Activated T-cell treated with anti-CD3 and anti-CD28 coated beads, Interleukin-2, amount 50 U/mL, for 24 hours (primary cell): Measurements from ENCODE around the gene QDPR.

ENCODE experiments used
- DNase-seq: peaks from one replicate; pipeline ENCODE4 v3.0.0-alpha.2; 2020
- H3K27ac Mint-ChIP-seq: 2 replicates; pipeline ENCODE4 v1.8.0; 2020; ENCODE audit warnings: mild to moderate bottlenecking, mixed read lengths
- H3K27me3 Mint-ChIP-seq: 2 replicates; pipeline ENCODE4 v1.8.0; 2020; ENCODE audit warnings: mixed read lengths
- H3K36me3 Mint-ChIP-seq: 2 replicates; pipeline ENCODE4 v1.8.0; 2020; ENCODE audit warnings: low read depth, mixed read lengths
- H3K4me1 Mint-ChIP-seq: 2 replicates; pipeline ENCODE4 v1.8.0; 2020; ENCODE audit warnings: low read depth, mixed read lengths
- H3K4me3 Mint-ChIP-seq: 2 replicates; pipeline ENCODE4 v1.8.0; 2020; ENCODE audit warnings: mild to moderate bottlenecking, moderate library complexity, mixed read lengths
- H3K9me3 Mint-ChIP-seq: 2 replicates; pipeline ENCODE4 v1.8.0; 2020; ENCODE audit warnings: mixed read lengths

The QDPR gene

DNA sequence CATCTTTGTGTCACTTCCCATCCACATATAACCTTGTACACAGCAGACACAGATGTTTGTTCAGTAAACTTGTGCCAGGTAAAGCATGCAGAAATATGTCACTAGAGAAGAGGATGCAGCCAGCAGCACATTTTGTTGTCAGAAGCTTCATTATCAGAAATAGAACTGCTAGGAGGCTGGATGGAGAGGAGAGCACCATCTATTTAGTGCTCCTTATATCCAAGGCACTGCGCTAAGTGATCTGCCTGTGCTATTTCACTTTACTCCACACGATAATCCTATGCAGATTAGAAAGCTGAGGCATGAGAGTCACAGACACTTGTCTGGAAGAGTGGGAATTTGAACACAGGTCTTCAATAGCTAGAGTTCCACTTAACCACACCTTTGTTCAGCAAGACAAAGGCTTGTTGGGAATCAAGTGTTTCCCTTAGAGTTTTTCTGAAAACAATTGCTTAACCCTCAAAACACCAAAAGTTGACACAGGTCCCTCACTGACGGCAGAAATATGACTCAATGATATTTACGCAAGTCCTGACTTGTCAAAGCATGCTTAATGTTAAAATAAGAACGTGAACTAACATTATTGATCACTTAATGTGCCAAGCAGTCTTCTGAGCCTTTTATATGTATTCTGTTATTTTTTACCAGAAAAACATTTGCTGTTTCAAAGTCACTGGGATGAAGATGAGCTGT lies 1.2 kb upstream of the QDPR start:
- Mint-ChIP-seq H3K36me3 (peaks cover 35% of the 10 kb centered on the region), H3K4me3 (peak overlapping the region; percentile 91)

DNA sequence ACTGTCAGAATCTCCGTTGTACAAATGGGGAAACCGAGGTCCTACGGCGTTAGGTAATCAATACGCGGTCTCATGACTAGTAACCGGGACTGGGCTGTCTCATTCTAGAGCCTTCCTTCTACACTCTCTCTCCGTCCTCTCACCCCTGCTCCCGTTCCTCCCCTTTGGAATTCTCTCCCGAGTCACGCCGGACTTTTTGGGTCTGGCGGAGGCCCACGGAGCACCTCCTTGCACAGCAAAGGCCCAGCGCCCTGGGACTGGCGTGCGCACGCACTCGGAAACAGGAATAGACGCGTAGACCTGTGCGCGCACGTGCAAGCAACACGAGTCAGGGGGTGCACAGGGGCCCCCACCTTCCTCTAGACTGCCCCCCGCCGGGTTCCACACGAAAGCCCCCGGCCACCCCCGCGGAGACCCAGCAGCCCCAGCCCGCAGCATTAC lies 361 bp downstream of the QDPR start:
- peaks cover 36% of the 10 kb centered on the region for H3K4me1 Mint-ChIP-seq
- no peaks in the 10 kb centered on the region for H3K9me3 Mint-ChIP-seq
- peak overlapping the region; percentile 90 for H3K27ac Mint-ChIP-seq
- peaks cover 49% of the 10 kb centered on the region for H3K36me3 Mint-ChIP-seq
- DNase-seq: peak; percentile 79
- H3K4me3 Mint-ChIP-seq: peak overlapping the region; percentile 91
- peaks cover under 1% of the 10 kb centered on the region for H3K27me3 Mint-ChIP-seq

More for the DNA sequence above, 1.2 kb upstream of the QDPR start:
- DNase-seq: no peak
- H3K27ac Mint-ChIP-seq: peak overlapping the region; percentile 88
- H3K4me1 Mint-ChIP-seq: peaks cover 29% of the 10 kb centered on the region
- no peaks in the 10 kb centered on the region for H3K9me3 Mint-ChIP-seq
- peaks cover 7% of the 10 kb centered on the region for H3K27me3 Mint-ChIP-seq

DNA sequence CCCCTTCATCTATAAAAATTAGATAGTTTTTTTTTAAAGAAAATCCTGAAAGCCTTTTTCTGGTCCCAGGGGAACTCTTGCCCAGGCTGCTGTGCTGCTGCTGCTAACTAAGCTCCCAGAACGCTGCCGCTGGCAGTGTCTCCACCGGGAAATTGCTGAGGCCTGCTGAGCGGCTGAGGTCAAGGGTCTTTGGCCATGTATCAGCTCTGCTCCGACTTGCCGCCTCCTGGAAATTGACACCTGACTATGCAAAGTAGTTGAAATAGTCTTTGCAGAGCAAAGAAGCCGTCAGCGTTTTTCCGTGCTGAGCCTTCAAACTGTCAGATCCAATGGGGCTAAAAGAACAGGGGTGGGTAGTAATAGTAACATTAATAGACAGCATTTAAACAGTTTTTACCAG lies 839 bp downstream of the QDPR start:
- H3K4me1 Mint-ChIP-seq: peaks cover 39% of the 10 kb centered on the region
- no peaks in the 10 kb centered on the region for H3K9me3 Mint-ChIP-seq
- peak overlapping the region; percentile 90 for H3K27ac Mint-ChIP-seq
- peak overlapping the region; percentile 91 for H3K4me3 Mint-ChIP-seq
- H3K27me3 Mint-ChIP-seq: no peaks in the 10 kb centered on the region
- DNase-seq: peak; percentile 32
- peaks cover 54% of the 10 kb centered on the region for H3K36me3 Mint-ChIP-seq

DNA sequence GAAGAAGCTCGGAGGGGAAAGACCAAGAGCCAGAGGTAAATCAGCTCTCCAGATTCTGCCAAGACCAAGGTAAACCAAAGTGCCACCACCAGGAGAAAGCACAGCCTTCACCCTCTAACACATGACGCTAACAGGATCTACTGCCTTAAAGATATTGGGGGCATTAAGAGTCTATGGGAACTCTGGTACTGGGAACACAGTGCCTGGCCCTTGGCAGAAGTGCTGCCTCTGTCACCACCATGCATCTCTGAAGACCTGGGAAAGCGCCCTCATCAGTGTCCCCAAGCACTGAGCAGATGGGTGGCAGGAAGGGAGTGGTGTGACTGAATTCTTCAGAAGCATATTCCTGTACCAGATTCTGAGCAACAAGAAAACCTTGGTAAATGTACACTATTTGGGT lies 1.3 kb downstream of the QDPR start:
- Mint-ChIP-seq H3K4me1 (peaks cover 42% of the 10 kb centered on the region), H3K27me3 (no peaks in the 10 kb centered on the region), H3K9me3 (no peaks in the 10 kb centered on the region), H3K27ac (peak overlapping the region; percentile 90), H3K36me3 (peaks cover 59% of the 10 kb centered on the region), H3K4me3 (peak overlapping the region; percentile 91)
- no peak for DNase-seq

DNA sequence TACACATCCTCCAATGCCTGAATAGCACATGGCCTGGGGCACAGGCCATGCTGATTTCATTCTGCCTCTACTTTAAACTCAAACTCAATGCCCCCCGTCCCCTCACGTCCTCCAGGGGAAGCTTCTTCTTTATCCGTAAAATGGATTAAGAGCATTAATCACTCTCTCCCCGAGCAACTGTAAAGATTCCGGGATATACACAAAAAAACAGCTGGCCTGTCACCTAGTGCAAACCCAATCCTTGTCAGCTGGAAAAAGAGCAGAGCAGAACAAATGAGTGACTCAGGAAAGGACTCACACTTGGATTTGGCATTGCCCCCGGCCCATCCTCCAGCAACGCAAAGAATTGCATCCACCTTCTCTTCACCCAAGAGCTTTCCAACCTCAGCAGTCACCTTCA lies 7.8 kb downstream of the QDPR start:
- no peak overlapping the region for H3K27ac Mint-ChIP-seq
- peaks cover 33% of the 10 kb centered on the region for H3K4me1 Mint-ChIP-seq
- no peaks in the 10 kb centered on the region for H3K27me3 Mint-ChIP-seq
- peaks cover 98% of the 10 kb centered on the region for H3K36me3 Mint-ChIP-seq
- no peak overlapping the region for H3K4me3 Mint-ChIP-seq
- DNase-seq: no peak
- H3K9me3 Mint-ChIP-seq: no peaks in the 10 kb centered on the region

DNA sequence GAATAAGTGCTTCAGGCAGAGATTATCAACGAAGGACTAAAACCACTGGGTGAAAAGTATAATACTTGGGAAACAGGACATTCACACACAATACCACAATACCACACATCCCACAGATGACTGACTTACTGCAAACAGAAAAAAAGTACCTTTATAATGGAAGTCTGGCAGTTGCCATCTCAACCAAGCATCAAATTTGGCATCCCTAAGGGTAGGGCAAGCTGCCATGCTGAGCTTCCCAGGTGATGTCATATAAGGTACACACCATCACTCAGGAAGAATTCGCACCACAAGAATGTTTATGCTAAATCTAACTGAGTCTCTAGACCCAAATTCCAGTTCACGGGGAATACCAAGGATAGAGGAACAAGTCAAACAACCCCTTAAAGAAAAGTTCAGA lies 9.1 kb downstream of the QDPR start:
- Mint-ChIP-seq H3K4me1 (peaks cover 36% of the 10 kb centered on the region), H3K4me3 (no peak overlapping the region), H3K27ac (peak overlapping the region; percentile 30), H3K27me3 (no peaks in the 10 kb centered on the region), H3K9me3 (no peaks in the 10 kb centered on the region), H3K36me3 (peaks cover 99% of the 10 kb centered on the region)
- DNase-seq: no peak

DNA sequence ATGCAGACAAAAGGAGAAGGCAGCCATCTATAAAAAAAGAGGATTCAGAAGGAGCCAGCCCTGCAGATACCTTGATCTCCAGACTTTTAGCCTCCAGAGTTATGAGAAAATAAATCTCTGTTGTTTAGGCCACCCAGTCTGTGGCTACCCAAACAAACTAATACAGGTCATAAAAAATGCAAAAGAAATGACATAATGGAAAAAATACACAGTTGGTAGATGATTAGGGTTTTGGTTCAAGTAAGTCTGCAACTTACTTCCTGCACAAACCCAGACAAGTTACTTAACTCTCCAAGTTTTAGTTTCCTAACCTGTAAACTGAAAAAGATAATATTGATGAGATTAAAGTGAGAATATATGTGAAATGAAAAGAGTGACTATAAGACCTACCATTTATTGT lies 11.3 kb downstream of the QDPR start:
- DNase-seq: no peak
- Mint-ChIP-seq H3K4me1 (peaks cover 23% of the 10 kb centered on the region), H3K36me3 (peaks cover 96% of the 10 kb centered on the region), H3K9me3 (no peaks in the 10 kb centered on the region), H3K27me3 (no peaks in the 10 kb centered on the region), H3K4me3 (no peak overlapping the region), H3K27ac (peak overlapping the region; percentile 67)

DNA sequence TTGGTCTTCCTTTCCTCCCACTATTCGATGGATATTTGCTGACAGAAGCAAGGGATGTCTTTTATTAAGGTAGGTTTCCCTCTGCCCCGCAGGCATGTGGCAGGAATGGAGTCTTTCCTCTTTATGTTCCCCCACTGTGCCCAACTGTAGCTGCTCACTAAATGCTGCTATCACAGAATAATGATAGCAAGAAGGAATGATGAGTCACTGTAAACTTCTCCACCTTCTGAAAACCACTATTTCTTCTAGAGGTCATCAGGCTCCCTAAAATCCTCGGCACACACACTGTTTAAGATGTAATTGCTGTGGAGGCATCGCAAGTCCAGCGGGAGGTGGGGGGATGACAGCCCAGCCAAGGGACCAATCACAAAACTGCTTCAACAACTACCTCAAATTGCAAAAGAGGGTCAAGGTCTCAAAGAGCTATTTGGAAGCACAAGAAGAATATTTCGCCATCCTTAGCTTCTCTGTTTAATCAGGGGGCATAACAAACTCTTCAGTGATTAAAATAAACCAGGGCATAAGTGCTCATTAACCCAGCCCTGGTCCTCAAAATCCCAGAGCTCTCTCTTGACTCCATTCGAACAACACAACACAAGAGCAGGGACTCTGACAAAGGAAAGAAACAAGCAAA lies 13.9 kb downstream of the QDPR start:
- H3K36me3 Mint-ChIP-seq: peaks cover 96% of the 10 kb centered on the region

DNA sequence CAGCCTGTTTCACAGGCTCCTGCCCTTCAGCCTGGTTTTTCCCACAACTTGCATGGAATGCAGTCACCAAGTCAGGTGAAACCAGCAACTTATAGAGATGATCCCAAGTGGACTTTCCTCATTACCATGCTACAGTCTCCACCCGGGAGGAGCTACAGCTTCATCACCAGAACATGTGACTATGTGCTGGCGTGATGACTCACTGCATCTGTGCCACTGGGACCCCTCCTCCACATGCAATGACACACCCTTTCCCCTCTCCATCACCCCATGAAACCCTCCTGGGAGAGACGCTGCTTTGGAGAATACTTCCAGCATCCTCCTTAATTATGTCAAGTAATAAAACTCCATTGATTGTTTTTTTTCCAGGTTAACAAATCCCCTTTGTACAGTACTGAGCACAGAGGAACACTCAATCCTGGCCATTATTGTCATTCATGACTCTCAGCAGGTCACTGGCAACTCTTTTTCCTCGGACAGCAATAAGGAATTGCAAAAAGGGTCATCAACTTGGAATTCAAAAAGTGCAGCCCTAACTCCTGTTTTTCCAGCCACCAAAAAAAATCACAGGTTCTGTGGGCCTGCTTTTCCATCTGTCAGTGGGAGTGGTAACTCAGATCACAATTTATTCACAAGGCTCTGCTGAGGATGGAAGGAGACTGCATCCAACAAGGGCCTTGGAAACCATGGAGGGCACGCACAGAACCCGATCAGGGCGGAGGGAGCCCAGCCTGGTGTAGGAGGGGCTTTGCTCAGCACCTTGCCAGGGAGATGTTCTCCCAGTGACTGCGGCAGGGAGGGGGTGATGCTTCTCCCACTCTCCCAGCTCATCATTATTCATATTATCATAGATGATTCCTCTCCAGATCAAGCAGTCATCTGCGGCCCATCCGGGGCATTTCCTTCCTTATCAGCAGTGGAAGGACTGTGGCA lies 17.4 kb downstream of the QDPR start:
- Mint-ChIP-seq H3K4me1 (peaks cover 21% of the 10 kb centered on the region), H3K27ac (peak overlapping the region; percentile 72), H3K4me3 (no peak overlapping the region), H3K36me3 (peaks cover 96% of the 10 kb centered on the region), H3K9me3 (no peaks in the 10 kb centered on the region), H3K27me3 (no peaks in the 10 kb centered on the region)
- DNase-seq: no peak

More for the DNA sequence above, 13.9 kb downstream of the QDPR start:
- peak overlapping the region; percentile 8 for H3K27ac Mint-ChIP-seq
- H3K4me3 Mint-ChIP-seq: no peak overlapping the region
- no peaks in the 10 kb centered on the region for H3K27me3 Mint-ChIP-seq
- H3K4me1 Mint-ChIP-seq: peaks cover 33% of the 10 kb centered on the region
- no peak for DNase-seq
- no peaks in the 10 kb centered on the region for H3K9me3 Mint-ChIP-seq

DNA sequence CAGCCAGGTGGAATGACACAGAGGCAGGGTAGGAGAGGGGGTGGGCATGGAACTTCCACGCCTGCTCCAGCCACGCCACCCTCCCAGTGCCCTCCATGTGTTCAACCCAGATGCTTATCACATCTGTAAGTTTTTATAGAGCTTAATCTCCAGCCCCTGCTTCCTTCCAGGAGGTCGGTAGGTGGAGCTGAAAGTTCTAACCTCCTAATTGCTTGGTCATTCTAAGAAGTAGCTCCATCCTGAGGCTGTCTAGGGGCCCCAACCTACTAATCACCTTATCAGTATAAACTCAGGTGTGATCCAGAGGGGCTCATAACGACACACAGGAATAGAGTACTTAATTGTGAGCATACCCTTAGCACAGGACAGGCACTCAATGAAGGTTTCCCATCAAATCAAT lies 18.3 kb downstream of the QDPR start:
- H3K36me3 Mint-ChIP-seq: peaks cover 96% of the 10 kb centered on the region
- H3K27me3 Mint-ChIP-seq: no peaks in the 10 kb centered on the region
- H3K4me1 Mint-ChIP-seq: peaks cover 18% of the 10 kb centered on the region
- H3K4me3 Mint-ChIP-seq: no peak overlapping the region
- H3K27ac Mint-ChIP-seq: peak overlapping the region; percentile 37
- no peak for DNase-seq
- no peaks in the 10 kb centered on the region for H3K9me3 Mint-ChIP-seq

DNA sequence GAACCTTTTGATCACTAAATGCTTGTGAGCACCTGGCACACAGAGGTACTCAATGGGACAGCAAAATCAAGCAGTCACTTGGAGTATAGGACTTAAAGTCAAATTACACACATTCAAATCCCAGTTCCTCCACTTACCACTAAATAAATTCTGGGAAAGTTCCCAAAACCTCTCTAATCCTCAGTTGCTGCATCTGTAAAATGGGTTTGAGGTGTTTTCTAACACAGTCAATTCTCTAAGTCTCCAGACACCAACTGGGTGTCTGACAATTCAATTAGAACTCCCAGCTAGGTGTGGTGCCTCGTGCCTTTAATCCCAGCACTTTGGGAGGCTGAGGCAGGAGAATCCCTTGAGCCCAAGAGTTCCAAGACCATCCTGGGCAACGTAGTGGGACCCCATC lies 19.0 kb downstream of the QDPR start:
- Mint-ChIP-seq H3K4me1 (peaks cover 15% of the 10 kb centered on the region), H3K27ac (no peak overlapping the region), H3K4me3 (no peak overlapping the region), H3K36me3 (peaks cover 96% of the 10 kb centered on the region), H3K27me3 (no peaks in the 10 kb centered on the region), H3K9me3 (no peaks in the 10 kb centered on the region)
- DNase-seq: no peak

DNA sequence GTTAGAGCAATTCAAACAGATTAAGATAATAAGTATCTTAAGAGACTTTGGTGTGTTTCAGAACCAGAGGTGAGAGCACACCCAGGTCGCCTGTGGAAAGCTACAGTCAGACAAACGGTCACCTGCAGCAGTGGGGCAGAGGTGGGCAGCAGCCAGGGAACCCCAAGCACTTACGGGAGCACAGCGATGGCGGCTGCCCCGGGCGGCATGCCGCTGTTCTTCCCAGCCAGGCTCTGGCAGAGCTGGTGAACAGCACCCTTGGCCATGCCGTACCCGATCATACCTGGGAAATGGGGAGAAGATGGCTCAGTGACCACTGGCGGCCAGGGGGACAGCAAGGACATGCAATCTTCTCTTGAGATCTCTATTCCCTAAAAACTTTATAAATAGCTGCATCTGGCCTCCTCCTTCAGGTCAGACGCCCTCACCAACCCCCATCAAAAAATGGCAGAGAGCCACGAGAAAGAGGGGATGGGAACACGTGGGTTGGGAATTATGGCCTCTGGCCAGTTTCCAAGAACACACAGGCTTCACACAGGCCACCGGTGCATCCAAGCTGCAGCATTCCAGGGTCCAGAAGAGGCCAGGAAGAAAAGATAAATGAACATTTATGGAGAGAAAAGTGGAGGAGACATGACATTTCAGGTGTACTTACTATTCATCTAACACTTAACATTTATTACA lies 19.7 kb downstream of the QDPR start:
- no peak for DNase-seq
- no peaks in the 10 kb centered on the region for H3K9me3 Mint-ChIP-seq
- H3K27me3 Mint-ChIP-seq: no peaks in the 10 kb centered on the region
- peaks cover 15% of the 10 kb centered on the region for H3K4me1 Mint-ChIP-seq
- H3K4me3 Mint-ChIP-seq: no peak overlapping the region
- H3K27ac Mint-ChIP-seq: no peak overlapping the region
- H3K36me3 Mint-ChIP-seq: peaks cover 94% of the 10 kb centered on the region

DNA sequence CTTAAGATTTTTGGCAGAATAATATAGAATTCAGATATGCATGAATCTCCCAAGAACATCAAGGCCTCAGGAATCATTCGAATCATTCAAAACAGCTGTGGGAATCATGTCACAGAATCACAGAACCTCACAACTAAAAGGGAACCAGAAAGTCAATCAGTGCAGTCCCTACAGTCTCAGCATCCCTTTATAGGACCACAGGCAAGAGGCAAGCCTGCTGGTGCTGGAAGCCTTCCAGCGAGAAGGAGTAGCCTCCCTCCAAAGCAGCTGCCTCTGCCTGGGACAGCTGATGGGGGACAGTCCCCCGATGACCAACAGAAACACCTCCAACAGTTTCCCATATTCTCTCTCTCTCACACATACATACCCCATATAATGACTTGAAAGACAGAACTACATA lies 20.7 kb downstream of the QDPR start:
- peaks cover 15% of the 10 kb centered on the region for H3K4me1 Mint-ChIP-seq
- no peak for DNase-seq
- H3K36me3 Mint-ChIP-seq: peaks cover 95% of the 10 kb centered on the region
- H3K9me3 Mint-ChIP-seq: no peaks in the 10 kb centered on the region
- H3K4me3 Mint-ChIP-seq: no peak overlapping the region
- no peak overlapping the region for H3K27ac Mint-ChIP-seq
- no peaks in the 10 kb centered on the region for H3K27me3 Mint-ChIP-seq

DNA sequence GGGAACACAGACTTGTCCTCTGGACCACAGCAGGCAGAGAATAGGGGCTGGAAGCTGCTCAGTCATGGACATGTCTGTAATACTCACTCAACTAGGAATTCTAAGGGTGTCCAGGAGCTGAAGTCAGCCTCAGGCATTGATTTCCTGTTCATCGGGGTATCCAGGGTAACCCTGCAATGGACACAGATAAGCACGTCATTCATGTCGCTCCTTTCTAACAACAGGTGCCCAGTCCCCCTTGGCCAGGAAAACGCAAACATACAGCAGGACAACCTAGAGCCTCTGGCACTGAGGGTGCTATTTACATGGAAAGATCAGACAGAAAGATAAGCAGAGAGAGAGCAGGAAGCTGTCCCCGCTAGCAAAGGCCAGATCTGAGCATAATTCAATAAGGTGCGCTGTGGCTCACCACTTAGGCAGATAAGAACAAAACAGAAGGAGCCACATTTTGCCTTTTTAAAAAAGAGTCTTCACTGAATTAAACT lies 21.3 kb downstream of the QDPR start:
- H3K4me3 Mint-ChIP-seq: no peak overlapping the region
- peak overlapping the region; percentile 1 for H3K27ac Mint-ChIP-seq
- DNase-seq: no peak
- H3K27me3 Mint-ChIP-seq: no peaks in the 10 kb centered on the region
- peaks cover 15% of the 10 kb centered on the region for H3K4me1 Mint-ChIP-seq
- no peaks in the 10 kb centered on the region for H3K9me3 Mint-ChIP-seq
- H3K36me3 Mint-ChIP-seq: peaks cover 94% of the 10 kb centered on the region
